Endodermal cell (in vitro differentiated cells): Measurements from ENCODE around the gene ZNF275. TPM values are rescaled to one million over a fixed set of nuclear protein-coding genes. Genes with fewer than 3 reads are reported as not detected.

ENCODE experiments used
- DNase-seq: peaks from one replicate; pipeline ENCODE4 v3.0.0-alpha.2; 2017
- H3K27ac ChIP-seq: 2 replicates; pipeline ENCODE4 v1.5.1; 2013; ENCODE audit warnings: mild to moderate bottlenecking, low read depth, low read length, moderate library complexity
- H3K27me3 ChIP-seq: 2 replicates; pipeline ENCODE4 v1.6.1; 2013; ENCODE audit warnings: mild to moderate bottlenecking, low read length, moderate library complexity; ENCODE audit not compliant: insufficient read depth, control insufficient read depth, poor library complexity, severe bottlenecking
- H3K36me3 ChIP-seq: 2 replicates; pipeline ENCODE4 v1.7.0; 2013; ENCODE audit warnings: mild to moderate bottlenecking, low read length, moderate library complexity; ENCODE audit not compliant: control insufficient read depth, insufficient read depth
- H3K4me1 ChIP-seq: one replicate; pipeline ENCODE4 v1.7.0; 2013; ENCODE audit warnings: low read length; ENCODE audit not compliant: control insufficient read depth, insufficient read depth
- H3K4me3 ChIP-seq: 2 replicates; pipeline ENCODE4 v1.5.1; 2013; ENCODE audit warnings: mild to moderate bottlenecking, low read length, moderate library complexity
- H3K9ac ChIP-seq: 2 replicates; pipeline ENCODE4 v1.6.1; 2013; ENCODE audit warnings: mild to moderate bottlenecking, low read length, moderate library complexity; ENCODE audit not compliant: poor library complexity, severe bottlenecking; ENCODE audit errors: extremely low read depth
- H3K9me3 ChIP-seq: 2 replicates; pipeline ENCODE4 v1.6.1; 2013; ENCODE audit warnings: mild to moderate bottlenecking, low read length, moderate library complexity; ENCODE audit not compliant: control insufficient read depth
- H3K27ac Mint-ChIP-seq: 2 replicates; pipeline ENCODE4 v1.8.0; 2020; ENCODE audit warnings: mixed read lengths
- H3K27me3 Mint-ChIP-seq: 2 replicates; pipeline ENCODE4 v1.8.0; 2021; ENCODE audit warnings: mild to moderate bottlenecking, mixed read lengths; ENCODE audit not compliant: insufficient read depth
- H3K36me3 Mint-ChIP-seq: 2 replicates; pipeline ENCODE4 v1.8.0; 2020; ENCODE audit warnings: low read depth, mixed read lengths
- H3K4me1 Mint-ChIP-seq: 2 replicates; pipeline ENCODE4 v1.8.0; 2020; ENCODE audit warnings: mixed read lengths
- H3K4me3 Mint-ChIP-seq: 2 replicates; pipeline ENCODE4 v1.8.0; 2020; ENCODE audit warnings: mild to moderate bottlenecking, moderate library complexity, mixed read lengths
- H3K9me3 Mint-ChIP-seq: 2 replicates; pipeline ENCODE4 v1.8.0; 2020; ENCODE audit warnings: mild to moderate bottlenecking, mixed read lengths
- WGBS, 2 experiments: methylation state at CpG; one replicate each; pipeline versions ENCODE4 v1.1.5 to v1.1.7; 2013; ENCODE audit warnings: missing lambda C conversion rate in 2 of 2, mixed read lengths in 1 of 2; ENCODE audit not compliant: insufficient coverage in 1 of 2, insufficient read length in 1 of 2; 5-methylcytosine and 5-hydroxymethylcytosine counted together
- total RNA-seq, 2 donors: library from RNA; stranded (reverse); fragmentation: NEBNext Ultra II Directional in 1 of 2; extraction: Animal tissue kit (Norgen Biotek cat#: 25700) in 1 of 2; gene quantifications; 2 replicates in 1 of 2; 3 replicates in 1 of 2; pipeline ENCODE4 v1.2.1, GENCODE V29; 2021
- TF ChIP-seq, protein P1 (sequence below): fragments of 200-600 bp; sonication (generic); conservative IDR thresholded peaks from 2 replicates; pipeline ENCODE4 v1.5.0; 2021; ENCODE audit warnings: antibody characterized with exemption, mild to moderate bottlenecking

The ZNF275 gene
- total RNA-seq, 2 donors from 2014 or later = 11.0 to 12.6 TPM

DNA sequence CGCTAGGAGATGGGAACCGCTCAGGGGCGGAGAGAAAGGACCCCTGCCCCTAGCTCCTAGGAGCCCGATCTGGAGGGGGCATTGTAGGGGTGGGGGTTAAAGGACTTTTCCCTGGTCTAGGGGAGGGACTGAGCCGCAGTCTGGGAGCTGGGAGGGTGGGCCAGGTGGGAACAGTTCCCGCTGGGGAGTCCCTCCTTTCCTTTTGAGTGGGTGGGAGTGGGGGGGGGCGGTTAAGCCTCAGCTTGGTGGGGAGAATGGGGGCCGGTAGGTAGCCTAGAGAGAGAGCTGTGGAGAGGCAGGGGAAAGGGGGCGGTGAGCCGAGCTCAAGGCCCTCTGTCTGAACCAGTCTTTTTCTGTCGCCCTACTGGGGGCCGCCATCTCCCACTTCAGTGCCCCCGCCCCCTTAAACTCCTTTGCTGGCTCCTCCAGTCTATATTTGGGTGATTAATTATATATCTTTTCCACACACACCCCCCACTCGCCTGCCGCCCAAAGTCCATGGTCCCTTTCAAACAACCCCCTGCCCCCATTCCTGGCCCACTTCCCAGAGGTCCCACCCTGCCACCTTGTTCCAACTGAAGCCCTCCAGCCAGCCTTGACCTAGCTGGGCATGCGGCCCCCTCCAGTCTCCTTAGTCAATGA lies 822 bp downstream of the ZNF275 start:
- Mint-ChIP-seq H3K27me3 (peaks cover 14% of the 10 kb centered on the region), H3K4me3 (peak overlapping the region; percentile 82)
- H3K9ac ChIP-seq = peak overlapping the region; percentile 63

DNA sequence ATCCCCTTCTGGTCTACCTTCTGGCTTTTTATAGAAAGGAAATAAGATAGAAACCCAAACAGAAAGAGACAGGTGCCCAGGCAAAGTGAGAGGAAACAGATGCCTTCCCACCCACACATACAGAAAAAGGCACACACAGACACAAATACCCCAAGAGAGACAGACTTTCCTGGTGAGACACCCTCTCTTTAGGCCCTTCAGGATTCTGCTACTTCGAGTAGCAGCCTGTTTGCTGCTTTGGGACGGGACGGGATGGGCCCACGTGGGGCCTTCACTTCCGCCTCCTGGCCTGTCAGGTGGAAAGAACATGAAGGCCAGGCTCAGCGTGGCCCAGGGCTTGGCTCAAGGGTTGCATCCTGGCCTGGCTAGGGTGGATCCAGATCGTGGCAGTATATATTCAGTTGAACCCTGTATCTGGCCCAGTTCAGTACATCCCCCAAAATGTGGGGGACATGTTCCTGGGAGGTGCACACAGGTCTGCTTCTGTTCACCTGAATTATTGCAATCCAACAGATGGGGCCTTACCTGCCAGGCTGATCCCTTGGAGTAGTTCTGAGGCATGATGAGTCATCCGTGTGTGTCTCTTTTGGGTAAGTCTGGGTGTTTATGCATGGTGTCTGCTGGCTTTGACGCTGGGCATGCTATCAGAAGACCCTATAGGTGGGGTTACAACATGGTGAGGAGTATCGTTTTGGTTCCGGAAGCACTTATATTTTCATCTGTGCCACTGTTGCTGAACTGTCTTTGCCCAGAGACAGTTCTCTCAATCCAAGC lies 2.4 kb downstream of the ZNF275 start:
- 75 to 88% methylated on average over 4 to 10 of the region's 11 CpGs for WGBS, 2 experiments
- H3K4me1 Mint-ChIP-seq = peaks cover 4% of the 10 kb centered on the region
- no peak for DNase-seq
- Histone ChIP-seq H3K9me3 (no peaks in the 10 kb centered on the region), H3K4me1 (no peaks in the 10 kb centered on the region), H3K27ac (no peak overlapping the region), H3K27me3 (peaks cover 7% of the 10 kb centered on the region), H3K36me3 (peaks cover 33% of the 10 kb centered on the region), H3K9ac (no peak overlapping the region), H3K4me3 (no peak overlapping the region)
- H3K36me3 Mint-ChIP-seq = peaks cover 23% of the 10 kb centered on the region
- H3K27ac Mint-ChIP-seq = no peak overlapping the region
- H3K9me3 Mint-ChIP-seq = peaks cover 58% of the 10 kb centered on the region
- TF ChIP-seq, protein P1, sequence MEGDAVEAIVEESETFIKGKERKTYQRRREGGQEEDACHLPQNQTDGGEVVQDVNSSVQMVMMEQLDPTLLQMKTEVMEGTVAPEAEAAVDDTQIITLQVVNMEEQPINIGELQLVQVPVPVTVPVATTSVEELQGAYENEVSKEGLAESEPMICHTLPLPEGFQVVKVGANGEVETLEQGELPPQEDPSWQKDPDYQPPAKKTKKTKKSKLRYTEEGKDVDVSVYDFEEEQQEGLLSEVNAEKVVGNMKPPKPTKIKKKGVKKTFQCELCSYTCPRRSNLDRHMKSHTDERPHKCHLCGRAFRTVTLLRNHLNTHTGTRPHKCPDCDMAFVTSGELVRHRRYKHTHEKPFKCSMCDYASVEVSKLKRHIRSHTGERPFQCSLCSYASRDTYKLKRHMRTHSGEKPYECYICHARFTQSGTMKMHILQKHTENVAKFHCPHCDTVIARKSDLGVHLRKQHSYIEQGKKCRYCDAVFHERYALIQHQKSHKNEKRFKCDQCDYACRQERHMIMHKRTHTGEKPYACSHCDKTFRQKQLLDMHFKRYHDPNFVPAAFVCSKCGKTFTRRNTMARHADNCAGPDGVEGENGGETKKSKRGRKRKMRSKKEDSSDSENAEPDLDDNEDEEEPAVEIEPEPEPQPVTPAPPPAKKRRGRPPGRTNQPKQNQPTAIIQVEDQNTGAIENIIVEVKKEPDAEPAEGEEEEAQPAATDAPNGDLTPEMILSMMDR = no peak
- peaks cover 11% of the 10 kb centered on the region for H3K27me3 Mint-ChIP-seq
- H3K4me3 Mint-ChIP-seq = peak overlapping the region; percentile 82

More for the DNA sequence above, 822 bp downstream of the ZNF275 start:
- Histone ChIP-seq H3K27me3 (peaks cover 7% of the 10 kb centered on the region), H3K27ac (no peak overlapping the region), H3K4me3 (peak overlapping the region; percentile 75), H3K9me3 (no peaks in the 10 kb centered on the region), H3K36me3 (peaks cover 26% of the 10 kb centered on the region), H3K4me1 (no peaks in the 10 kb centered on the region)
- DNase-seq = no peak
- TF ChIP-seq, protein P1 = no peak
- WGBS, 2 experiments = 23% methylated on average over 8 of the region's 16 CpGs; no CpG with 5 or more reads in 1 of the 2 experiments
- Mint-ChIP-seq H3K4me1 (peaks cover 4% of the 10 kb centered on the region), H3K9me3 (peaks cover 55% of the 10 kb centered on the region), H3K27ac (peak overlapping the region; percentile 81), H3K36me3 (peaks cover 15% of the 10 kb centered on the region)

DNA sequence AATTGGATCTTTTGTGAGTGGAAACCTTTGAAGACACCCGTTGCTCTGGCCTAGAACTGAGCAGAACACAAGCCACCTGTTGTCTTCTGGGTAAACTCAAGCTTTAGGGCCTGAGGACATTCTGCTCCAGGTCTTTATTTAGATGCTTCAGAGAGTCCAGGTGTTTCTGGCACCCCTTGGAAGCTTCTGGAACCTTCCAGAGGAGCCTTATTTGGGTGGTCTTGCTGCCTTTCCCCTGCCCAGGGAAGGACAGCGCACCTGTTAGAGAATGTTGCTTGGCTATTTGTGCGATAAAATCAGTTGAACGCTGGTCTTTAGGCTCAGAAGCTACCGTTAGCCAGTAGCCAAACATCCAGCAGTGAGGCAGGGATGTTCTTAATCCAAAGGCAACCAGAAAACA lies 3.0 kb downstream of the ZNF275 start:
- Histone ChIP-seq H3K9me3 (no peaks in the 10 kb centered on the region), H3K27ac (no peak overlapping the region), H3K4me3 (no peak overlapping the region), H3K36me3 (peaks cover 33% of the 10 kb centered on the region), H3K4me1 (no peaks in the 10 kb centered on the region), H3K27me3 (peaks cover 7% of the 10 kb centered on the region), H3K9ac (no peak overlapping the region)
- no peak overlapping the region for H3K4me3 Mint-ChIP-seq
- peaks cover 4% of the 10 kb centered on the region for H3K4me1 Mint-ChIP-seq
- H3K27ac Mint-ChIP-seq = no peak overlapping the region
- DNase-seq = no peak
- H3K27me3 Mint-ChIP-seq = peaks cover 8% of the 10 kb centered on the region
- H3K36me3 Mint-ChIP-seq = peaks cover 30% of the 10 kb centered on the region
- TF ChIP-seq, protein P1 = no peak
- 100% methylated on average over 2 to 4 of the region's 5 CpGs for WGBS, 2 experiments
- H3K9me3 Mint-ChIP-seq = peaks cover 62% of the 10 kb centered on the region
